Uterus (tissue), 2 donors: ENCODE results near the gene ZHX3.

Experiments
- POLR2A ChIP-seq, 2 donors: fragments of 450-650 bp; IDR thresholded peaks; one replicate each; pipeline ENCODE4 v1.6.1; 2016; ENCODE audit warnings: antibody characterized with exemption in 2 of 2, mild to moderate bottlenecking in 1 of 2, moderate library complexity in 1 of 2
- TF ChIP-seq, protein P1 (sequence below), 4 experiments: fragments of 200-600 bp in 2 of 4; fragments of 450-650 bp in 2 of 4; sonication (generic) in 2 of 4; IDR thresholded peaks; one replicate each; pipeline ENCODE4 v1.5.1; 2016 to 2019; ENCODE audit warnings: antibody characterized with exemption in 4 of 4, mild to moderate bottlenecking in 2 of 4, moderate library complexity in 1 of 4

DNA sequence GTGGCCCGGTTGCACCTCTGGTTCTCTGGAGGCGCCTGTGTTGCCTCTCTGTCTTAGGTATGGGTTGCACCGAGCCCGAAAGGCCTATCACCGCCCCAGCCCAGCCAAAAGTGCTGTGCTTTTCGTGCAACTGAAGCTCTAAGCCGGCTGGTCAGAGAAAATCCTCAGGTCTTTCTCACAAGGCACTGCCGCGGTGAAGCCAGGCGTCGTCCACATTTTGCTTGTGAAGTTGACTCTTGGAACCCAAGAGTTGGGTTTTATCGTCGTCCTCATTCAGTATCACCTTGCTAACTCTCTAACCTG is 49.8 kb upstream of the ZHX3 start:
- no peak for TF ChIP-seq POLR2A (IDR thresholded peaks at IDR 0.05)
- TF ChIP-seq, protein P1, sequence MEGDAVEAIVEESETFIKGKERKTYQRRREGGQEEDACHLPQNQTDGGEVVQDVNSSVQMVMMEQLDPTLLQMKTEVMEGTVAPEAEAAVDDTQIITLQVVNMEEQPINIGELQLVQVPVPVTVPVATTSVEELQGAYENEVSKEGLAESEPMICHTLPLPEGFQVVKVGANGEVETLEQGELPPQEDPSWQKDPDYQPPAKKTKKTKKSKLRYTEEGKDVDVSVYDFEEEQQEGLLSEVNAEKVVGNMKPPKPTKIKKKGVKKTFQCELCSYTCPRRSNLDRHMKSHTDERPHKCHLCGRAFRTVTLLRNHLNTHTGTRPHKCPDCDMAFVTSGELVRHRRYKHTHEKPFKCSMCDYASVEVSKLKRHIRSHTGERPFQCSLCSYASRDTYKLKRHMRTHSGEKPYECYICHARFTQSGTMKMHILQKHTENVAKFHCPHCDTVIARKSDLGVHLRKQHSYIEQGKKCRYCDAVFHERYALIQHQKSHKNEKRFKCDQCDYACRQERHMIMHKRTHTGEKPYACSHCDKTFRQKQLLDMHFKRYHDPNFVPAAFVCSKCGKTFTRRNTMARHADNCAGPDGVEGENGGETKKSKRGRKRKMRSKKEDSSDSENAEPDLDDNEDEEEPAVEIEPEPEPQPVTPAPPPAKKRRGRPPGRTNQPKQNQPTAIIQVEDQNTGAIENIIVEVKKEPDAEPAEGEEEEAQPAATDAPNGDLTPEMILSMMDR (IDR thresholded peaks at IDR 0.05) = no peak
